NOMO-1 treated with DMSO at 0.1 percent for 48 hours (cell line): ENCODE measurements around the gene STK32A.
"Not testable (repeated sequence)": the region's sequence is repeated elsewhere in the genome, so short reads cannot be mapped to it uniquely, and the experiment has no call there.

Experiments used
- DNase-seq: peaks from one replicate; lab custom pipeline; 2025; ENCODE audit not compliant: unreplicated experiment; lab: John Stamatoyannopoulos, UW

STK32A gene

GRCh38 chr5:147341345-147341744 is 106.5 kb downstream of the STK32A start:
- no peak for DNase-seq

GRCh38 chr5:147344861-147345260 is 110.0 kb downstream of the STK32A start:
- peak; percentile 42 for DNase-seq

GRCh38 chr5:147346006-147346561 is 111.3 kb downstream of the STK32A start:
- DNase-seq, result no peak

- DNase-seq, result no peak
These were observed 113.2 kb downstream of the STK32A start for GRCh38 chr5:147348046-147348445.

GRCh38 chr5:147348451-147348850 is 113.6 kb downstream of the STK32A start:
- no peak for DNase-seq

GRCh38 chr5:147349241-147349640 is 114.4 kb downstream of the STK32A start:
- DNase-seq, result no peak

GRCh38 chr5:147359101-147359500 is 124.3 kb downstream of the STK32A start:
- no peak for DNase-seq

- no peak for DNase-seq
These were observed 124.8 kb downstream of the STK32A start for GRCh38 chr5:147359581-147359980.

GRCh38 chr5:147360816-147361215 is 126.0 kb downstream of the STK32A start:
- no peak for DNase-seq

- DNase-seq, result no peak
These were observed 126.8 kb downstream of the STK32A start for GRCh38 chr5:147361441-147362175.

GRCh38 chr5:147367381-147367780 is 132.6 kb downstream of the STK32A start:
- not testable (repeated sequence) for DNase-seq

- DNase-seq, result peak; percentile 10
These were observed 135.0 kb downstream of the STK32A start for GRCh38 chr5:147369742-147370374.

GRCh38 chr5:147371290-147371689 is 136.5 kb downstream of the STK32A start:
- DNase-seq, result no peak

- peak; percentile 59 for DNase-seq
These were observed 137.4 kb downstream of the STK32A start for GRCh38 chr5:147372191-147372590.

GRCh38 chr5:147373328-147373727 is 138.5 kb downstream of the STK32A start:
- peak; percentile 27 for DNase-seq

GRCh38 chr5:147375151-147375550 is 140.3 kb downstream of the STK32A start:
- peak; percentile 61 for DNase-seq

GRCh38 chr5:147377682-147378081 is 142.9 kb downstream of the STK32A start:
- no peak for DNase-seq

GRCh38 chr5:147381555-147381954 is 146.7 kb downstream of the STK32A start:
- no peak for DNase-seq

- no peak for DNase-seq
These were observed 147.9 kb downstream of the STK32A start for GRCh38 chr5:147382776-147383175.

- no peak for DNase-seq
These were observed 149.7 kb downstream of the STK32A start for GRCh38 chr5:147384346-147385193.

- no peak for DNase-seq
These were observed 152.3 kb downstream of the STK32A start for GRCh38 chr5:147387109-147387508.
